Cardiac muscle cell (in vitro differentiated cells and primary cell): ENCODE data around the gene IGFBP6. TPM values are rescaled to one million over a fixed set of nuclear protein-coding genes. Genes with fewer than 3 reads are reported as not detected.

Source experiments
- DNase-seq, 2 donors: peaks; one replicate each; pipeline versions ENCODE4 v3.0.0 to v3.0.0-alpha.2; 2010 to 2017; ENCODE audit warnings: low read depth in 1 of 2, low spot score in 1 of 2
- H3K27ac ChIP-seq: fragments of 200-600 bp; sonication (generic); 2 replicates; pipeline ENCODE4 v1.5.1; 2016
- H3K27me3 ChIP-seq: fragments of 200-600 bp; sonication (generic); 2 replicates; pipeline ENCODE4 v1.6.0; 2016; ENCODE audit warnings: control low read depth
- H3K36me3 ChIP-seq: fragments of 200-600 bp; sonication (generic); 2 replicates; pipeline ENCODE4 v1.5.1; 2016; ENCODE audit warnings: control low read depth
- H3K4me1 ChIP-seq: fragments of 200-600 bp; sonication (generic); 2 replicates; pipeline ENCODE4 v1.8.1; 2017; ENCODE audit warnings: low read depth, mild to moderate bottlenecking, mixed run types
- H3K4me3 ChIP-seq: fragments of 200-600 bp; sonication (generic); 2 replicates; pipeline ENCODE4 v1.5.1; 2016; ENCODE audit warnings: mild to moderate bottlenecking
- H3K9me3 ChIP-seq: fragments of 200-600 bp; sonication (generic); 2 replicates; pipeline ENCODE4 v1.5.1; 2017; ENCODE audit warnings: low read depth, mild to moderate bottlenecking, control low read depth
- polyA plus RNA-seq: library from polyadenylated mRNA; unstranded; fragments of >200 nt; fragmentation: Nextera tagmentation; extraction: Ambion mirVana; gene quantifications from 2 replicates; pipeline ENCODE4 v1.2.1, GENCODE V29; 2016
- total RNA-seq: library from RNA; depleted of rRNA; stranded (reverse); fragments of >200 nt; gene quantifications from 2 replicates; pipeline ENCODE4 v1.2.3, GENCODE V29; 2016
- TF ChIP-seq, protein P1 (sequence below): IDR thresholded peaks from 2 replicates; pipeline ENCODE4 v1.5.1; 2012; ENCODE audit warnings: low read depth, mild to moderate bottlenecking, low read length

IGFBP6 gene
- total and polyA plus RNA-seq, 2 experiments from 2014 or later: 58.9 to 109 TPM

DNA sequence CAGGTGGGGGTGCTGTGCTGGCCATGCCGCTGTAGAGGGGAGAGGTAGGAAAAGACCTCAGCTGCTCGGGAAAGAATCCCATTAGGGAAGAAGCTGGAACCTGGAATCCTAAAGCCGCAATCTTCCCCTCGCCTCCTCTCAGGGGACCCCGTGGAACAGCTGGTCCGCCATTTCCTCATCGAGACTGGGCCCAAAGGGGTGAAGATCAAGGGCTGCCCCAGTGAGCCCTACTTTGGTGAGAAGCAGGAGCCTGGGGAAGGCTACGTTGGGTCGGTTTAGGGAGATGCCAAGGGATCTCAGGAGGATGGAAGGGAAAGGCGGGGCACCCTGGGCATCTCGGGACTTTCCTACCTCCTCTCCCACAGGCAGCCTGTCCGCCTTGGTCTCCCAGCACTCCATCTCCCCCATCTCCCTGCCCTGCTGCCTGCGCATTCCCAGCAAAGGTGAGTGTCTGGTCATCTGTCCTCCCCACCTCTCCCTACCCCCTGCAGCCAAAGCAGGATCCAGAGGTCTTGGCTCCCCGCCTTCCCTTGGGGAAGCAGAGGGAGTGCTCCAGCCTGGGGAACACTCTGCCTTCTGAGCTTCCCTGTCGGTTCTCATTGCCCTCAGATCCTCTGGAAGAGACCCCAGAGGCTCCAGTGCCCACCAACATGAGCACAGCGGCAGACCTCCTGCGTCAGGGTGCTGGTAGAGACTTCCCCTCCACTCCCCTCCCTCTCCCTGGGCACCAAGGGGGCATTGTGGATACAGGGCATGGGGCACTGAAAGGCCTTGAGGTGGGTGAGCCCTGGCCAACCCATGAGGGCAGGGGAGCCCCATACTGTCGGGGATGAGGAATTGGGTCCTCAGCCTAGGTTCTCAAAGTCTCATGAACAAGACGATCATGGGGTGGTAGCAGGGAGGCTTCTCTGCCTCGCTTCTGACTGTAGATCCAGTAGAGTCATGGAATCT lies 35.2 kb upstream of the IGFBP6 start:
- DNase-seq: no peak
- Histone ChIP-seq H3K9me3 (no peaks in the 10 kb centered on the region), H3K27ac (peak overlapping the region; percentile 43), H3K36me3 (no peaks in the 10 kb centered on the region), H3K4me1 (peaks cover 13% of the 10 kb centered on the region), H3K4me3 (no peak overlapping the region), H3K27me3 (no peaks in the 10 kb centered on the region)
- TF ChIP-seq, protein P1, sequence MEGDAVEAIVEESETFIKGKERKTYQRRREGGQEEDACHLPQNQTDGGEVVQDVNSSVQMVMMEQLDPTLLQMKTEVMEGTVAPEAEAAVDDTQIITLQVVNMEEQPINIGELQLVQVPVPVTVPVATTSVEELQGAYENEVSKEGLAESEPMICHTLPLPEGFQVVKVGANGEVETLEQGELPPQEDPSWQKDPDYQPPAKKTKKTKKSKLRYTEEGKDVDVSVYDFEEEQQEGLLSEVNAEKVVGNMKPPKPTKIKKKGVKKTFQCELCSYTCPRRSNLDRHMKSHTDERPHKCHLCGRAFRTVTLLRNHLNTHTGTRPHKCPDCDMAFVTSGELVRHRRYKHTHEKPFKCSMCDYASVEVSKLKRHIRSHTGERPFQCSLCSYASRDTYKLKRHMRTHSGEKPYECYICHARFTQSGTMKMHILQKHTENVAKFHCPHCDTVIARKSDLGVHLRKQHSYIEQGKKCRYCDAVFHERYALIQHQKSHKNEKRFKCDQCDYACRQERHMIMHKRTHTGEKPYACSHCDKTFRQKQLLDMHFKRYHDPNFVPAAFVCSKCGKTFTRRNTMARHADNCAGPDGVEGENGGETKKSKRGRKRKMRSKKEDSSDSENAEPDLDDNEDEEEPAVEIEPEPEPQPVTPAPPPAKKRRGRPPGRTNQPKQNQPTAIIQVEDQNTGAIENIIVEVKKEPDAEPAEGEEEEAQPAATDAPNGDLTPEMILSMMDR: no peak

DNA sequence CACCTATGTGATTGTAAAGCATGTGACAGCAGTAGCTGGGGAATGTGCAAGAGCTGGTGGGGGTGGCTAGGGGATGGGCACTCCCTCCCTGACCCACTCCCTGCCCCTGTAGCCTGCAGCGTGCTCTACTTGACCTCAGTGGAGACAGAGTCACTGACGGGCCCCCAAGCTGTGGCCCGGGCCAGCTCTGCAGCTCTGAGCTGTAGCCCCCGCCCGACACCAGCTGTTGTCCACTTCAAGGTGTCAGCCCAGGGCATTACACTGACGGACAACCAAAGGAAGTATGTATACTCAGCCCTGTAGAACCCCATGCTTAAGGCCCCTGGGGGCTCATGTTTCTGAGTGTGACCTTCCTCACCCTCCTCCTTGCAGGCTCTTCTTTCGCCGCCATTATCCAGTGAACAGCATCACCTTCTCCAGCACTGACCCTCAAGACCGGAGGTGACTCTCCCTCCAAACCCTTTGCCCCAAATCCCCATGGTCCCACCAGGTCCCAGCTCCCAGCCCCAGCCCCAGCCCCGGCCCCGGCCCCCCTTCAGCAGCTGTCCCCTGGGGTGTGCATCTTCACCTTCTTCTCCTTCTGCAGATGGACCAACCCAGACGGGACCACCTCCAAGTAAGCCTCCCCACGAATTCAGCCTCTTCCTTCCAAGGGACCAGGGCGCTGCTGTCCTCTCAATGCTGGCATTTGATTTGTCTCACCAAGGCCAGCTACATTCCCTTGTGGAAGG lies 34.3 kb upstream of the IGFBP6 start:
- TF ChIP-seq, protein P1: no peak
- no peaks in the 10 kb centered on the region for H3K27me3 ChIP-seq
- no peaks in the 10 kb centered on the region for H3K9me3 ChIP-seq
- no peaks in the 10 kb centered on the region for H3K36me3 ChIP-seq
- H3K27ac ChIP-seq: peak overlapping the region; percentile 43
- H3K4me1 ChIP-seq: peaks cover 13% of the 10 kb centered on the region
- peak in 1 of 2 donors; percentile 3 for DNase-seq
- H3K4me3 ChIP-seq: no peak overlapping the region

DNA sequence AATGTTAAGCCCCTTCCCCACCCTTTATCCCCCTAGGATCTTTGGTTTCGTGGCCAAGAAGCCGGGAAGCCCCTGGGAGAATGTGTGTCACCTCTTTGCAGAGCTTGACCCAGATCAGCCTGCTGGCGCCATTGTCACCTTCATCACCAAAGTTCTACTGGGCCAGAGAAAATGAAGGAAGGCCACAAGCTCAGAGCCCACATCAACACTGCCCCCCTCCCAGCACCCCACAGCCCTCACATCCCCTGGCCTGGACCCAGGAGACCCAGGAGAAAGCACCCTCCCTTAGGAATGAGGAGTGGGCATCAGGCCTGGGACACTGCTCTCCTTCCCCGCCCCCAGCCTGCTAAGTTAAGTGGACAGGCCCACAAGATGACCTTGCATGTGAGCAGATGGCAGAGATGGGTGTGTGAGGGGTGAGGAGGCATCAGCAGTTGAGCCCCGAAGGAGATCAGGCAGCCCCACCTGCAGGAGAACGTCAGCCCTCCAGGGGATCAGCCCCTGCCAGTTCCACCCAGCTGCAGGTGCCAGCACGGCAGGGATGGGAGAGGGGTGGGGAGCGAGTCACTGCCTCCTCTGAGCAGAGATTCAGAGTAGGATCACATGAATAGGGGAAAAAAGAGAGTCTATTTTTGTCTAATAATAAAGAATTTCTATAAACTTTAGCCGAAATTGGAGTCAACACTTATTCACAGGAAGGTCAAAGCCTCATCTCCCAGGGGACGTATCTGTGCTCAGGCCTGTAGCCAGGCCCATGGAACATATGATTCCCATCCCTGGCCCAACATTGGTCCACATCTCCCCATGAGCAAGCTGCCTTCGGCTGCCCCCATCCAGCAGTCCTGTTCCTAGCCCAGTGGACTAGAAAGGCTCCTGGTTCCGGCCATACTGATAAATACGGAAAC lies 33.5 kb upstream of the IGFBP6 start:
- Histone ChIP-seq H3K27me3 (no peaks in the 10 kb centered on the region), H3K4me1 (peaks cover 13% of the 10 kb centered on the region), H3K4me3 (no peak overlapping the region), H3K9me3 (no peaks in the 10 kb centered on the region), H3K27ac (no peak overlapping the region), H3K36me3 (no peaks in the 10 kb centered on the region)
- peak in 1 of 2 donors; percentile 79 for DNase-seq
- TF ChIP-seq, protein P1: no peak

DNA sequence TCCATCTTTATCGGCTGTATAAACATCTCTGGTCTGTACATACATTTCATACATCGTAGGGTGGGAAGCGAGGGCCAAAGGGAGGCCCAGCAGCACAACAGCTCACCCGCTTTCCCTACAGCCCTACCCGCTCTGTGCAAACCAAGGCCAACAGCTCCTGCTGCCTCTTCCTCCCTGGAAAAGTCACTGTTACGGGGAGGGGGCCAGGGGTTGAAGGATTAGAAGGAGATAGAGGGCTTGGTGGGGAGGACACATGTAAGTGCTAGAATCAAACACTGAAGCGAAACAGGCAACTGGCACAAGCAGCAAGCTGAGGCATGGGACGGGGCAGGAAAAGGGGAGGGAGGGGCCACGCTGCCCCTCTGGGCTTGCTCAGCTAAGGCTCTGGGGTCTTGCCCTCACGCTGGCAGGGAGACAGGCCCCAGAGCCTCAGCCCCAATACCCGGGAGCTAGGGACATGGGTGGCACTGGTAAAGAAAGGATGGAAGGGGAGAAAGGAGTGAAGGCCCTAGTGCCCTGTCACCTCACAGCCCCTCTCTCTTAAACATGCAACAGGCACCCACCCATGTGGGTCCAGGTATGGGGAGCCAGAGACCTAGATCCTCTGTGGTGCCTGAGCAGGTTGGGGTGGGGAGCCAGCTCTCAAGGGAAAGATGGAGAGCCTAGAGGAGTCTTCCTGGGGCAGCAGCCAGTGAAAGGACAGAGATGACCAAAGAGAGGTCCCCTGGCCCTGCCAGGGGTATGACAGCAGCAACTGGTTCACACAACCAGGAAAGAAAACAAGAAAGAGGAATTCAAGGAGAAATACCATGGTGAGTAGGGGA lies 32.6 kb upstream of the IGFBP6 start:
- Histone ChIP-seq H3K27ac (no peak overlapping the region), H3K4me3 (no peak overlapping the region), H3K27me3 (no peaks in the 10 kb centered on the region), H3K36me3 (no peaks in the 10 kb centered on the region), H3K9me3 (no peaks in the 10 kb centered on the region), H3K4me1 (peaks cover 18% of the 10 kb centered on the region)
- TF ChIP-seq, protein P1: no peak
- DNase-seq: peak in 1 of 2 donors; percentile 16
